Measurements from ENCODE around the gene OXA1L.
"Not testable (repeated sequence)": the region's sequence is repeated elsewhere in the genome, so short reads cannot be mapped to it uniquely, and the experiment has no call there.

The OXA1L gene

GRCh38 chr14:22770481-22771187, 4.1 kb downstream of the OXA1L start:
- DNase-seq: no peak

GRCh38 chr14:22772725-22773124, 6.2 kb downstream of the OXA1L start:
- DNase-seq: no peak

GRCh38 chr14:22773162-22774010, 6.9 kb downstream of the OXA1L start:
- no peak for DNase-seq

- DNase-seq: no peak
Observed at GRCh38 chr14:22774011-22774706, 7.7 kb downstream of the OXA1L start.

GRCh38 chr14:22776215-22776614, 9.7 kb downstream of the OXA1L start:
- DNase-seq: no peak

- DNase-seq: not testable (repeated sequence)
Observed at GRCh38 chr14:22776849-22777248, 10.4 kb downstream of the OXA1L start.

DNA sequence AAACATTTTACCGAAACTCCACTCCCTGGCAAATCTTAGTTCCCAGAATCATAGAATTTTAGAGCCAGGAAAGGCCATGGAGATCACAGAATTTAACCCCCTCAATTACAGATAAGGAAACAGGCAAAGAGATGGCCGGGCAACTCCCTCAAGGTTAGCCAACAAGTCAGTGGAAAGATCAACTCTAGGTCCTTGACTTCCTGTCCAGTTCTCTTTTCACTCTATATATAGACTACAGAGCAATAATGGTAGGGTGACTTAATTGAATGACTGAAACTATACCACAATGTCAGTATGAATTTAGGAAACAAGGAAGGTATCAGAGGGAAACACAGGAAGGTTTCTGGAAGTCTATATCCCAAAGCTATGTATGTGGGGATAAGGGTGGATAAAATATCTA, 11.6 kb downstream of the OXA1L start:
- no peak for DNase-seq

GRCh38 chr14:22780105-22780679, 13.7 kb downstream of the OXA1L start:
- DNase-seq: no peak

DNA sequence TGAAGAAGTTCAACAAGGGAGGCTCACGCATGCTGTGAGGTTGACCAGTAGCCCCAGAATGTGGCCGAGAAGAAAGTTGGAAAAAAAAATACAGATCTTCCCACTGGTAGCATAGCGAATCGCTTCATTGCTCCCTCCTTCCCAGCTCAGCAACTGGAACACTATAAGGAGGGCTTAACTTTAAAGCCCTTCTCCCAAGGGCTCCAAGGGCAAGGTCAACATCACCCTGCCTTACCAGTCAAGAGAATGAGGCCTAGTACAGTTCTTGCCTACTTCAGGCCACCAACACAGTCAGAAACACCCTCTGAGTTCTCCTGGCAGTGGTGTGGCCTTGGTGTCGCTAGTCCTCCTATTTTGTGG, 14.4 kb downstream of the OXA1L start:
- no peak for DNase-seq

DNA sequence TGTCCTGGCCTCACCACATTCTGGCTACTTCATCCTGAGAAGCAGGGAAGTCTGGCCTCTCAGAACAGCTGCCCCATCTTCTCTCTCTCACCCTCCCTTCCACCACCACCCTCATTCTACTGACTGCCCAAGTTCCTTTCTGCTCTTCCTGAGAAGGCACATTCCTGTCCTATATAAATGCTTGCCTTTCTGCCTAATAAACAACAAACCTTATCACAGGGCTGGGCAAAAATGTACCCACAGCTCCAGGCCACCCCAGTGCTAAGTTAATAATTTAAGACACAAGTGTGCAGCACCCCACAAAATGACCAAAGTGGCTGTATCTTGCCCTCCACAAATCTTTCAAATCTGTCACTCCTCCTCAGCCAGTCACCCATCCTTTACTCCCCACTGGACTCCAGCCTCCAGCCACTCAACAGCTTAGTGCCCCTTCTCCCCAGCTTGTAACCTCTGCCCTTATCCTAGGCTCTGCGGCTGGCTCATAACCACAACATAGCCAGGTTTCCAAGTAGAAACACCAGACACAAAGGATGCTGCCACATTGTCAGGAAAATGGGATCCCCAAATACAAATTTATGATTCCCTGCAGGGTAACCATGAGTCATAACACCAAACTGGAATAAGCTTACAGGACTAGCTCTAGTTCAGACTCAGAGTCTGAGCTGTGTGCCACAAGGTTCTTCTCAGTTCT, 15.0 kb downstream of the OXA1L start:
- DNase-seq: no peak

GRCh38 chr14:22786685-22787084, 20.2 kb downstream of the OXA1L start:
- no peak for DNase-seq

GRCh38 chr14:22791301-22791700, 24.8 kb downstream of the OXA1L start:
- no peak for DNase-seq

DNA sequence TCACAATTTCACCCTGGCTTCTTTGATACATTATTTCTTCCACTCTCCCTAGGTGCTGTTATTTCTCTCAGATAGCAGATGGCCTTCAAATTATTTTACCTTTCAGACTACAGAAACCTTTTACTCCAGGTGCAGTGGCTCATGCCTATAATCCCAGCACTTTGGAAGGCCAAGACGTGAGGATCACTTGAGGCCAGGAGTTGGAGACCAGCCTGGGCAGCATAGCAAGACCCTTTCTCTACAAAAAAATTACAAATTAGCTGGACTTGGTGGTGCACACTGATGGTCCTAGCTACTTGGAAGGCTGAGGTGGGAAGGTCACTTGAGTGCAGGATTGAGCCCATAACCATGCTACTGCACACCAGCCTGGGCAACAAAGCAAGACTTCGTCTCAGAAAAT, 25.7 kb downstream of the OXA1L start:
- no peak for DNase-seq

GRCh38 chr14:22793550-22793949, 27.1 kb downstream of the OXA1L start:
- DNase-seq: not testable (repeated sequence)

GRCh38 chr14:22793976-22794375, 27.5 kb downstream of the OXA1L start:
- DNase-seq: no peak

DNA sequence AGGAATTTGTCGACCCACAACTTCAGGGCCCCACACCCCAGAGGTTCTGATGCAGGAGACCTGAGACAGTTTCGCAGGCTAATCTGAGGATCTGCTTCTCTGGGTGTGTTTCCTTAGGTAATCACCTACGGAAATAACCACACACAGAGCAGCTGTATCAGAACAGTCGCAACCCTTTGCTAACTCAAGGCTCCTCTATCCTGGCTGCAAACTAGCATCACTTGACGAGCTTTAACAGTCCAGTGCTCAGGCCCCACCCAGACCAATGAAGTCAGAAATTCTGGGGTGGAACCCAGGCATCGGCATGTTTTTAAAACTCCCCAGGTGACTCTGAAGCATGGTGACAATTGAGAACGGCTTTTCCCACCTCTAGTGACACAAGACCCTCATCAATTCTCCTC, 28.1 kb downstream of the OXA1L start:
- DNase-seq: no peak

- DNase-seq: no peak
Observed at GRCh38 chr14:22796087-22796707, 29.7 kb downstream of the OXA1L start.

DNA sequence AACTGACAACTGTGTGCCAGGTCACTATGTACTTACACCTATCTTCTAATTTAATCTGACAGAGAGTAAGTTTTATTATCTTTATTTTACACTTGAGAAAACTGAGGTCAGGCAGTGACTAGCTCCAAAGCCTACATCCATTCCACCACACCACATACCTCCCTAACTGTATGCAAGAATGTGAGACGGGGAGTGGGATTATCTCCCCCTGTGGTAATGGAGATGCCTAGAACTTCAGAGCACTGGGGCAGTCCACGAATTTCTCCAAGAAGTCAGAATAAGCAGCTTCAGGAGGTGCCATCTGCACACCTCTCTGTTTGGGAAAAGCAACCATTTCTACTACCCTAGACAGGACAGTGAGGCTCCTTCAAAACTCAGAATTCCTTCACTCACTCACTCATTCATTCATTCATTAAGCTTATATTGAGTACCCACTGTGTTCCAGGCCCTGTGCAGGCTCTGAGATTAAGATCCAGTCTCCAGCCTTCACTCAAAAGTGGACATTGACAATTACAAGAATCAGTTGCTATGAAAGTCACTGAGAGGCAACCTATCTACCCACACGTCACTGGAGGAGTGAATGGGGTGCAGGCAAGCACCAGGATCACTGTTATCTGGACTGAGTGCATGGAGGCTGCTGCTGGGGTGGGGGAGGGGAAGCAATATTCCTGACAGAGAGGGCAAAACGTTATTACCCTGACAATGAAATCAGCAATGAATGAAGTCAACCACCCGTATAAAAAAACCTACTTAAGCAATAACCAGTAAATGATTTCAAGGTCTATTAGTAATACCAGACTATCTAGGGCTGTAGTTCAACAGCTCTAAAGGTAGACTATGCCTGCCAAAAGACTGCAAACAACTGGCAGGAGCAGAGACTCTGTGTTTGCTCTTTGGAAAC, 30.8 kb downstream of the OXA1L start:
- DNase-seq: no peak

GRCh38 chr14:22798528-22798927, 32.0 kb downstream of the OXA1L start:
- DNase-seq: no peak

DNA sequence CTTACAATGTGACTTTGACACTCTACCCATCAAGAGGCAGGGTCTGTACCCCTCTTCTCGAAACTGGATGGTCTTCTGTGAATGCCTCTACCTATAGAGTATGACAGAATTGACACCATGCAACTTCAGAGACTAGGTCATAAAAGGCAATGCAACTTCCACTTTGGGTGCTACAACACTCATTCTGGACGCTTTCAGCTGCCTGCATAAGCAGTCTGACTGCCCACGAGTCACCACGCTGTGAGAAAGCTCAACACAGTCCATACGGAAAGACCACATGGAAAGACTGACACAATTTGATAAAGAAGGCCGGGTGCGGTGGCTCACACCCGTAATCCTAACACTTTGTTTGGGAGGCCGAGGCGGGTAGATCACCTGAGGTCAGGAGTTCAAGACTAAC, 33.9 kb downstream of the OXA1L start:
- DNase-seq: no peak

- no peak for DNase-seq
Observed at GRCh38 chr14:22801716-22802115, 35.2 kb downstream of the OXA1L start.
